Esophagus muscularis mucosa (tissue), 3 donors: ENCODE data around the gene CASTOR1.

Experiments used
- CTCF ChIP-seq, 3 experiments: fragments of 200-600 bp in 2 of 3; fragments of 450-650 bp in 1 of 3; sonication (generic) in 2 of 3; IDR thresholded peaks; one replicate each; pipeline ENCODE4 v1.5.1; 2017 to 2019; ENCODE audit warnings: antibody characterized with exemption in 3 of 3, mild to moderate bottlenecking in 2 of 3, moderate library complexity in 1 of 3
- POLR2A ChIP-seq: fragments of 450-650 bp; IDR thresholded peaks from one replicate; pipeline ENCODE4 v1.6.1; 2017; ENCODE audit warnings: antibody characterized with exemption, moderate library complexity, mild to moderate bottlenecking, low read depth
- POLR2AphosphoS5 ChIP-seq, 2 donors: sonication (generic); formaldehyde crosslinking; IDR thresholded peaks; one replicate each; pipeline ENCODE4 v1.6.1; 2017; ENCODE audit warnings: antibody characterized with exemption in 2 of 2

GRCh38 chr22:30294830-30295229 lies 5.5 kb upstream of the CASTOR1 start:
- TF ChIP-seq CTCF (IDR thresholded peaks at IDR 0.05) (no peak), POLR2AphosphoS5 (IDR thresholded peaks at IDR 0.05) (no peak), POLR2A (no peak)
